ENCODE results near the gene MLLT10.

GRCh38 chr10:21533467-21534279, at the start of gene MLLT10:
- no peak for TF ChIP-seq CTCF (conservative IDR thresholded peaks at IDR 0.05)
- TF ChIP-seq EZH2 (IDR thresholded peaks at IDR 0.05; ENCODE audit: low read depth) = no peak

Data from PC-9 (cell line).